ENCODE measurements around the gene CASP6.

DNA sequence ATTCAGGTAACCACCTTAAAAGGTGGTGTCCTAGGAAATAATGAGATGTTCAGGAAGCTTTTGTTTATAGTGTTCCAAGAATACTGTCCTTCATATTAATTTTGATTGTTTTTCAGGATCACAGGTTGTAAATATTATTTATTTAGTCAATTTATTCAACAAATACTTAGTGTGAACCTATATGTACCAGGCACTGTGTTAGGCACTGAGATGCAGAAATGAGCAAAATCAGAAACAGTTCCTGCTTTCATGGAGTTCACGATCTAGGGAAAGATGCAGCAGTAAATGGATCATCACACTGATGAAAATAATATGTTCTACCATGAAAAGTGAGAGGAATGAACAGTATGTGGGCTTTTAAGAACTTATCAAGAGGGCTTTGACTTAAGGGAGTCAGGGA lies 44.9 kb upstream of the CASP6 start:
- TF ChIP-seq EP300 (IDR thresholded peaks at IDR 0.05) = no peak
- TF ChIP-seq, protein P1, sequence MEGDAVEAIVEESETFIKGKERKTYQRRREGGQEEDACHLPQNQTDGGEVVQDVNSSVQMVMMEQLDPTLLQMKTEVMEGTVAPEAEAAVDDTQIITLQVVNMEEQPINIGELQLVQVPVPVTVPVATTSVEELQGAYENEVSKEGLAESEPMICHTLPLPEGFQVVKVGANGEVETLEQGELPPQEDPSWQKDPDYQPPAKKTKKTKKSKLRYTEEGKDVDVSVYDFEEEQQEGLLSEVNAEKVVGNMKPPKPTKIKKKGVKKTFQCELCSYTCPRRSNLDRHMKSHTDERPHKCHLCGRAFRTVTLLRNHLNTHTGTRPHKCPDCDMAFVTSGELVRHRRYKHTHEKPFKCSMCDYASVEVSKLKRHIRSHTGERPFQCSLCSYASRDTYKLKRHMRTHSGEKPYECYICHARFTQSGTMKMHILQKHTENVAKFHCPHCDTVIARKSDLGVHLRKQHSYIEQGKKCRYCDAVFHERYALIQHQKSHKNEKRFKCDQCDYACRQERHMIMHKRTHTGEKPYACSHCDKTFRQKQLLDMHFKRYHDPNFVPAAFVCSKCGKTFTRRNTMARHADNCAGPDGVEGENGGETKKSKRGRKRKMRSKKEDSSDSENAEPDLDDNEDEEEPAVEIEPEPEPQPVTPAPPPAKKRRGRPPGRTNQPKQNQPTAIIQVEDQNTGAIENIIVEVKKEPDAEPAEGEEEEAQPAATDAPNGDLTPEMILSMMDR (IDR thresholded peaks at IDR 0.05) = no peak
- TF ChIP-seq POLR2AphosphoS5 (IDR thresholded peaks at IDR 0.05) = no peak
